Measurements from ENCODE around the gene FAM156B. TPM values are rescaled to one million over a fixed set of nuclear protein-coding genes. Genes with fewer than 3 reads are reported as not detected.
"Not testable (repeated sequence)": the region's sequence is repeated elsewhere in the genome, so short reads cannot be mapped to it uniquely, and the experiment has no call there.

FAM156B gene
- total RNA-seq, 1 experiment from 2014 or later: 35.1 TPM

GRCh38 chrX:52945838-52946494, 48.8 kb downstream of the FAM156B start:
- BruUV-seq (replicated peaks); H4K20me1 ChIP-seq (ENCODE audit: low read length): not testable (repeated sequence)

GRCh38 chrX:52947501-52947900, 50.4 kb downstream of the FAM156B start:
- H3K4me1 ChIP-seq (ENCODE audit: insufficient read depth, low read length); H3K4me3 ChIP-seq (ENCODE audit: low read length); H2AFZ ChIP-seq (ENCODE audit: low read length); POLR2A ChIA-PET (ENCODE audit: unreplicated experiment); H3F3A ChIP-seq (ENCODE audit: low read length, unreplicated experiment); DNase-seq; H3K4me2 ChIP-seq (ENCODE audit: low read length); intact Hi-C loops (cut with micrococcal nuclease); CTCF ChIA-PET; H3K79me2 ChIP-seq (ENCODE audit: low read length); ATAC-seq; H4K20me1 ChIP-seq (ENCODE audit: low read length); BruUV-seq (replicated peaks); H3K9me2 ChIP-seq (replicated peaks; ENCODE audit: low read length); H3K9ac ChIP-seq (ENCODE audit: low read length); H3K36me3 ChIP-seq (ENCODE audit: low read depth, low read length); H3K27ac ChIP-seq (ENCODE audit: low read length); H3K9me3 ChIP-seq (ENCODE audit: low read length); H3K27me3 ChIP-seq (ENCODE audit: low read length): not testable (repeated sequence)

More at GRCh38 chrX:52945838-52946494, 48.8 kb downstream of the FAM156B start:
- POLR2A ChIA-PET (ENCODE audit: unreplicated experiment); H2AFZ ChIP-seq (ENCODE audit: low read length); H3K4me2 ChIP-seq (ENCODE audit: low read length); ATAC-seq; DNase-seq; H3K79me2 ChIP-seq (ENCODE audit: low read length); H3K36me3 ChIP-seq (ENCODE audit: low read depth, low read length); intact Hi-C loops (cut with micrococcal nuclease); H3K4me3 ChIP-seq (ENCODE audit: low read length); CTCF ChIA-PET; H3K27me3 ChIP-seq (ENCODE audit: low read length); H3K4me1 ChIP-seq (ENCODE audit: insufficient read depth, low read length); H3K27ac ChIP-seq (ENCODE audit: low read length); H3K9me2 ChIP-seq (replicated peaks; ENCODE audit: low read length); H3F3A ChIP-seq (ENCODE audit: low read length, unreplicated experiment); H3K9ac ChIP-seq (ENCODE audit: low read length); H3K9me3 ChIP-seq (ENCODE audit: low read length): not testable (repeated sequence)

- CTCF ChIA-PET; intact Hi-C loops (cut with micrococcal nuclease); H3K9me3 ChIP-seq (ENCODE audit: low read length); H3K4me2 ChIP-seq (ENCODE audit: low read length); H3K27me3 ChIP-seq (ENCODE audit: low read length); H2AFZ ChIP-seq (ENCODE audit: low read length); H4K20me1 ChIP-seq (ENCODE audit: low read length); DNase-seq; H3K36me3 ChIP-seq (ENCODE audit: low read depth, low read length); H3F3A ChIP-seq (ENCODE audit: low read length, unreplicated experiment); H3K4me1 ChIP-seq (ENCODE audit: insufficient read depth, low read length); H3K27ac ChIP-seq (ENCODE audit: low read length); POLR2A ChIA-PET (ENCODE audit: unreplicated experiment); H3K9ac ChIP-seq (ENCODE audit: low read length); H3K9me2 ChIP-seq (replicated peaks; ENCODE audit: low read length); H3K4me3 ChIP-seq (ENCODE audit: low read length); BruUV-seq (replicated peaks); H3K79me2 ChIP-seq (ENCODE audit: low read length); ATAC-seq: not testable (repeated sequence)
Measured at GRCh38 chrX:52948265-52948664, 51.1 kb downstream of the FAM156B start.

GRCh38 chrX:52949325-52949724, 52.2 kb downstream of the FAM156B start:
- CTCF ChIA-PET; H3F3A ChIP-seq (ENCODE audit: low read length, unreplicated experiment); H3K4me2 ChIP-seq (ENCODE audit: low read length); DNase-seq; H2AFZ ChIP-seq (ENCODE audit: low read length); H3K9ac ChIP-seq (ENCODE audit: low read length); H3K4me1 ChIP-seq (ENCODE audit: insufficient read depth, low read length); H3K27me3 ChIP-seq (ENCODE audit: low read length); H3K36me3 ChIP-seq (ENCODE audit: low read depth, low read length); H3K79me2 ChIP-seq (ENCODE audit: low read length); H4K20me1 ChIP-seq (ENCODE audit: low read length); H3K27ac ChIP-seq (ENCODE audit: low read length); intact Hi-C loops (cut with micrococcal nuclease); ATAC-seq; H3K9me2 ChIP-seq (replicated peaks; ENCODE audit: low read length); H3K4me3 ChIP-seq (ENCODE audit: low read length); H3K9me3 ChIP-seq (ENCODE audit: low read length); POLR2A ChIA-PET (ENCODE audit: unreplicated experiment); BruUV-seq (replicated peaks): not testable (repeated sequence)

GRCh38 chrX:52949884-52950283, 52.8 kb downstream of the FAM156B start:
- H3K79me2 ChIP-seq (ENCODE audit: low read length); H3F3A ChIP-seq (ENCODE audit: low read length, unreplicated experiment); POLR2A ChIA-PET (ENCODE audit: unreplicated experiment); H2AFZ ChIP-seq (ENCODE audit: low read length); intact Hi-C loops (cut with micrococcal nuclease); H3K4me3 ChIP-seq (ENCODE audit: low read length); H3K4me1 ChIP-seq (ENCODE audit: insufficient read depth, low read length); H3K9ac ChIP-seq (ENCODE audit: low read length); CTCF ChIA-PET; H3K9me3 ChIP-seq (ENCODE audit: low read length); DNase-seq; ATAC-seq; H3K36me3 ChIP-seq (ENCODE audit: low read depth, low read length); H3K4me2 ChIP-seq (ENCODE audit: low read length); H3K27me3 ChIP-seq (ENCODE audit: low read length); H3K9me2 ChIP-seq (replicated peaks; ENCODE audit: low read length); H3K27ac ChIP-seq (ENCODE audit: low read length); BruUV-seq (replicated peaks); H4K20me1 ChIP-seq (ENCODE audit: low read length): not testable (repeated sequence)

Other genes starting within 250 kb of the FAM156B start
- not detected in 2 replicates for gene SSX7, start 242.4 kb upstream of the FAM156B start, total RNA-seq (2014; rRNA removed)
- gene SSX2, start 190.2 kb upstream of the FAM156B start, total RNA-seq (2014; rRNA removed): not detected in 2 replicates
- gene SSX2B, start 146.1 kb upstream of the FAM156B start, total RNA-seq (2014; rRNA removed): not detected in 2 replicates
- not detected in 2 replicates for gene SPANXN5, start 99.9 kb upstream of the FAM156B start, total RNA-seq (2014; rRNA removed)
- gene XAGE5, start 86.0 kb upstream of the FAM156B start, total RNA-seq (2014; rRNA removed): not detected in 2 replicates
- not detected in 2 replicates for gene XAGE3, start 29.2 kb upstream of the FAM156B start, total RNA-seq (2014; rRNA removed)
- 8.2 and 21.1 TPM in 2 replicates for gene FAM156A, start 61.2 kb downstream of the FAM156B start, total RNA-seq (2014; rRNA removed)
- 1.6 and 2.2 TPM in 2 replicates for gene GPR173, start 151.5 kb downstream of the FAM156B start, total RNA-seq (2014; rRNA removed)
- gene TSPYL2, start 185.0 kb downstream of the FAM156B start, total RNA-seq (2014; rRNA removed): 22.4 and 23.2 TPM in 2 replicates
- gene KANTR, start 196.8 kb downstream of the FAM156B start, total RNA-seq (2014; rRNA removed): 9.3 and 9.7 TPM in 2 replicates